Lower lobe of right lung (tissue), 2 donors: ENCODE results near the gene CCDC33. TPM values are rescaled to one million over a fixed set of nuclear protein-coding genes. Genes with fewer than 3 reads are reported as not detected.

ENCODE experiments used
- ATAC-seq, 2 donors: fragments of 200-7000 bp; cut with Tn5 transposase; one replicate each; pipeline ENCODE4 v1.9.1; 2020 to 2022; ENCODE audit warnings: mild to moderate bottlenecking in 2 of 2, moderate library complexity in 2 of 2
- DNase-seq: peaks from one replicate; pipeline ENCODE4 v3.0.0-alpha.2; 2020
- H3K27ac ChIP-seq: fragments of 200-600 bp; one replicate; pipeline ENCODE4 v1.8.0; 2022
- H3K27me3 ChIP-seq: fragments of 200-600 bp; one replicate; pipeline ENCODE4 v1.8.0; 2022; ENCODE audit warnings: low read depth
- H3K36me3 ChIP-seq: fragments of 200-600 bp; one replicate; pipeline ENCODE4 v1.8.0; 2022; ENCODE audit warnings: mild to moderate bottlenecking
- H3K4me1 ChIP-seq: fragments of 200-600 bp; one replicate; pipeline ENCODE4 v1.8.0; 2022
- H3K4me3 ChIP-seq: fragments of 200-600 bp; one replicate; pipeline ENCODE4 v1.8.0; 2022; ENCODE audit warnings: mild to moderate bottlenecking
- H3K9me3 ChIP-seq: fragments of 200-600 bp; one replicate; pipeline ENCODE4 v1.8.0; 2022
- CTCF ChIP-seq: fragments of 200-600 bp; IDR thresholded peaks from one replicate; pipeline ENCODE4 v1.8.0; 2022; ENCODE audit warnings: antibody characterized with exemption, mild to moderate bottlenecking
- intact Hi-C: fragments of 100-400 bp; cut with DNase I; formaldehyde crosslinking; loops from one replicate; pipeline ENCODE4 v1.11.0; 2022
- total RNA-seq: library from RNA; stranded (reverse); fragmentation: NEBNext Ultra II Directional; extraction: Animal tissue kit (Norgen Biotek cat#: 25700); gene quantifications from one replicate; pipeline ENCODE4 v1.2.1, GENCODE V29; 2021
- donor health status: DM: no; HTN: yes; CAD: no; lungs with severe emphysema.

Gene CCDC33
- total RNA-seq, 1 donor from 2014 or later, result 5.9 TPM

DNA sequence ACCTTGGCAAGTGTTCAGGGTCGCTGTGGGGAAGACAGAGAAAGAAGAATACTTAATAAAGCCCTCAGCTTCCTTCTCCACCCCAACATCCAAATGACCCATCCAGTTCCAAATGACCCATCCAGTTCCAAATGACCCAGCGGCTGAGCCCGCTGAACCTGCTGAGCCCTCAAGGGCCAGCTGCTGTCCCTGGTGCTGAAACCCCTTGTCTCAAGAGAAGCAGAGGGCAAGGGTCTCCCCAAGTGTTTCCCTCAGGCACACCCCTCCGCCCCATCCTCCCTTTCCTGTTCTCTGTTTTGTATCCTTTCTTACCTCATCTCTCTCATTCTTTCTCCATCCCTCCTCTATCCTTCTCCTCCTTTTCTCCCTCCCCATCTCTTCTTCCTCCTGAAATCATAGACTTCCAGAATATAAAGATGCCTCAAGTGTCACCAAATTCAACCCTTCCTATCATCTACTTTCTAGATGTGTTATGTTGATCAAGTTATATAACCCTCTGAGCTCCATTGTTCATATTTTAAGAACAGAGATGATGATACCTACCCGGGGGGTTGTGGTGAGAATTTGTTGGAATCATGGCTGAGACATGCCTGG, 29.0 kb downstream of the CCDC33 start:
- Histone ChIP-seq H3K4me1 (no peaks in the 10 kb centered on the region), H3K27me3 (peaks cover 32% of the 10 kb centered on the region), H3K27ac (no peak overlapping the region), H3K4me3 (no peak overlapping the region), H3K36me3 (no peaks in the 10 kb centered on the region), H3K9me3 (no peaks in the 10 kb centered on the region)
- TF ChIP-seq CTCF, result no peak
- intact Hi-C loops, result no loop called here
- no peak for DNase-seq
- ATAC-seq, result no peak

- Histone ChIP-seq H3K9me3 (no peaks in the 10 kb centered on the region), H3K4me1 (no peaks in the 10 kb centered on the region), H3K36me3 (no peaks in the 10 kb centered on the region), H3K27me3 (peaks cover 35% of the 10 kb centered on the region), H3K27ac (no peak overlapping the region), H3K4me3 (no peak overlapping the region)
- ATAC-seq, result no peak
- TF ChIP-seq CTCF, result no peak
- no peak for DNase-seq
- intact Hi-C loops, result no loop called here
Observed at GRCh38 chr15:74268020-74268419, 31.9 kb downstream of the CCDC33 start.

- no peak overlapping the region for H3K27ac ChIP-seq
- DNase-seq (no peak), ATAC-seq (no peak)
- H3K4me1 ChIP-seq, result no peaks in the 10 kb centered on the region
- H3K4me3 ChIP-seq, result no peak overlapping the region
- intact Hi-C loops, result no loop called here
- no peaks in the 10 kb centered on the region for H3K36me3 ChIP-seq
- TF ChIP-seq CTCF, result no peak
- H3K27me3 ChIP-seq, result peaks cover 38% of the 10 kb centered on the region
- no peaks in the 10 kb centered on the region for H3K9me3 ChIP-seq
Observed at GRCh38 chr15:74269362-74270035, 33.4 kb downstream of the CCDC33 start.

DNA sequence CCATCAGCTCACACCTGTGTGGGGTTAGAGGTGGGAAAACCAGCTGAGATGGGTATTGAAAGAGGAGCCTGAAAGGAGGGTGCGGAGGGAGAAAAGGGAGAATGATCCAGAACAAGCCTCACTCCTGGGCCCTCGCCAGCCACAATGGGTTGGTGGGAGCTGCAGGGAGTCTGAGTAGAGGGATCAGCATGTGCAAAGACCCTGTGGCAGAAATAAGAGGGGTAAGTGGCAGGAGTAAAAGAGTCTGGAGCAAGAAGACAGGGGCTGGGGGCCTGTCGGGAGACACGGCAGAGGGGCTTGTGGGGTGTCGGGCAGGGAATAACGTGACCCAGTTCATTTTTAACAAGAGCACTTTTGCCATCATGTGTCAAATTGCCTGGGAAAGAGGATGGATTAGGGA, 34.0 kb downstream of the CCDC33 start:
- Histone ChIP-seq H3K4me3 (no peak overlapping the region), H3K36me3 (no peaks in the 10 kb centered on the region), H3K4me1 (no peaks in the 10 kb centered on the region), H3K27me3 (peaks cover 38% of the 10 kb centered on the region), H3K27ac (no peak overlapping the region), H3K9me3 (no peaks in the 10 kb centered on the region)
- ATAC-seq (no peak), DNase-seq (no peak)
- intact Hi-C loops, result no loop called here
- no peak for TF ChIP-seq CTCF

DNA sequence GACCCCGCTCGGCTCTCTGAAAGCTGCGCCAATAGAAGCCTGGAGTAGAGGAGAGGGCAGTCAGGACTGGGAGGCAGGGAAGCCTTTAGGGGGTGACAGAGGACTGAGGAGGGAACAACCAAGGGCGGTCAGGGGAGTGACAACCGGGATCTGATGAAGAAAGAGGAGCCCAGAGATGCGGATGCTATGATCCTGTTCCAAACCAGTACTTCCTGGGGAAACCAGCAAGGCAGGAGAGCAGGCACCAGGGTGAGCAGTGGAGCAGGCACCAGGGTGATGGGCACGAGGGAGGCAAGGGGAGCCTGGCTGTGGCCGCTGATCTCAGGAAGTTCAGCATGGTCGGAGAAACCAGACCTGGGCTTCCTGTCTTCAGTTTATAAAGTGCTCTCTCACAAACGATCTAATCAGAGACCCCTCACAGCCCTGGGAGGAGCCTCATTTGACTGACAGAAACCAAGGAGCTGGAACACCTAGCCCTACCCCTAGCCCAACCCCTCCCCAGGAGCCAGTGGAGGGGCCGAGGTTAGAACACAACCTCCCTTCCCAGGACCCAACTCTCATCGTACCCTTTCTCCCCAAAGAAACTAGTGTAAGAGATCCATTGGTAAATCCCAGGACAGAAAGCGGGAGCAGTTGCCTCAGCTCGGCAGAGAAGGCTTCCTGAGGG, 34.9 kb downstream of the CCDC33 start:
- no peaks in the 10 kb centered on the region for H3K4me1 ChIP-seq
- intact Hi-C loops, result no loop called here
- no peaks in the 10 kb centered on the region for H3K36me3 ChIP-seq
- ATAC-seq (no peak), DNase-seq (no peak)
- TF ChIP-seq CTCF, result no peak
- H3K27me3 ChIP-seq, result peaks cover 38% of the 10 kb centered on the region
- no peak overlapping the region for H3K4me3 ChIP-seq
- no peaks in the 10 kb centered on the region for H3K9me3 ChIP-seq
- H3K27ac ChIP-seq, result no peak overlapping the region
